Breast epithelium (tissue), 4 donors: ENCODE results near the gene TMEM255B. TPM values are rescaled to one million over a fixed set of nuclear protein-coding genes. Genes with fewer than 3 reads are reported as not detected.

Source experiments
- DNase-seq, 2 donors: peaks; one replicate each; pipeline ENCODE4 v3.0.0-alpha.2; 2019; ENCODE audit warnings: low spot score in 2 of 2
- H3K27ac ChIP-seq, 2 donors: fragments of 200-600 bp; sonication (generic) in 1 of 2; one replicate each; pipeline ENCODE4 v1.5.1; 2016 to 2019; ENCODE audit warnings: mild to moderate bottlenecking in 1 of 2
- H3K27me3 ChIP-seq, 2 donors: fragments of 200-600 bp; sonication (generic) in 1 of 2; one replicate each; pipeline versions ENCODE4 v1.5.1 to v1.6.0; 2017 to 2019; ENCODE audit warnings: control low read depth in 1 of 2, mild to moderate bottlenecking in 1 of 2
- H3K36me3 ChIP-seq: fragments of 200-600 bp; one replicate; pipeline ENCODE4 v1.5.1; 2019
- H3K4me1 ChIP-seq, 2 donors: fragments of 200-600 bp; sonication (generic); one replicate each; pipeline ENCODE4 v1.5.1; 2016 to 2019; ENCODE audit warnings: control low read depth in 1 of 2
- H3K4me3 ChIP-seq, 3 donors: fragments of 200-600 bp; sonication (generic); 1 replicate in 2 of 3; 2 replicates in 1 of 3; pipeline ENCODE4 v1.5.1; 2016 to 2019; ENCODE audit warnings: mild to moderate bottlenecking in 3 of 3, moderate library complexity in 2 of 3
- H3K9me3 ChIP-seq, 2 donors: fragments of 200-600 bp; sonication (generic) in 1 of 2; one replicate each; pipeline ENCODE4 v1.5.1; 2016 to 2019; ENCODE audit warnings: control low read depth in 1 of 2
- CTCF ChIP-seq, 3 donors: fragments of 450-650 bp; IDR thresholded peaks; one replicate each; pipeline ENCODE4 v1.5.1; 2016 to 2017; ENCODE audit warnings: antibody characterized with exemption in 3 of 3, mild to moderate bottlenecking in 3 of 3, moderate library complexity in 3 of 3
- POLR2A ChIP-seq: fragments of 450-650 bp; IDR thresholded peaks from one replicate; pipeline ENCODE4 v1.6.1; 2016; ENCODE audit warnings: antibody characterized with exemption, mild to moderate bottlenecking, moderate library complexity
- POLR2AphosphoS5 ChIP-seq, 3 donors: sonication (generic); formaldehyde crosslinking; IDR thresholded peaks; one replicate each; pipeline ENCODE4 v1.6.1; 2017; ENCODE audit warnings: antibody characterized with exemption in 3 of 3
- intact Hi-C: fragments of 100-400 bp; cut with DNase I; formaldehyde crosslinking; loops from one replicate; pipeline ENCODE4 v1.15.1; 2023; ENCODE audit warnings: low total_unique reads
- total RNA-seq, 3 donors: library from RNA; depleted of rRNA; stranded (reverse); fragments of >200 nt; gene quantifications; one replicate each; pipeline ENCODE4 v1.1.0, GENCODE V29; 2016

TMEM255B gene
- total RNA-seq, 3 donors from 2014 or later = 2.3 to 11.8 (median 5.2) TPM

DNA sequence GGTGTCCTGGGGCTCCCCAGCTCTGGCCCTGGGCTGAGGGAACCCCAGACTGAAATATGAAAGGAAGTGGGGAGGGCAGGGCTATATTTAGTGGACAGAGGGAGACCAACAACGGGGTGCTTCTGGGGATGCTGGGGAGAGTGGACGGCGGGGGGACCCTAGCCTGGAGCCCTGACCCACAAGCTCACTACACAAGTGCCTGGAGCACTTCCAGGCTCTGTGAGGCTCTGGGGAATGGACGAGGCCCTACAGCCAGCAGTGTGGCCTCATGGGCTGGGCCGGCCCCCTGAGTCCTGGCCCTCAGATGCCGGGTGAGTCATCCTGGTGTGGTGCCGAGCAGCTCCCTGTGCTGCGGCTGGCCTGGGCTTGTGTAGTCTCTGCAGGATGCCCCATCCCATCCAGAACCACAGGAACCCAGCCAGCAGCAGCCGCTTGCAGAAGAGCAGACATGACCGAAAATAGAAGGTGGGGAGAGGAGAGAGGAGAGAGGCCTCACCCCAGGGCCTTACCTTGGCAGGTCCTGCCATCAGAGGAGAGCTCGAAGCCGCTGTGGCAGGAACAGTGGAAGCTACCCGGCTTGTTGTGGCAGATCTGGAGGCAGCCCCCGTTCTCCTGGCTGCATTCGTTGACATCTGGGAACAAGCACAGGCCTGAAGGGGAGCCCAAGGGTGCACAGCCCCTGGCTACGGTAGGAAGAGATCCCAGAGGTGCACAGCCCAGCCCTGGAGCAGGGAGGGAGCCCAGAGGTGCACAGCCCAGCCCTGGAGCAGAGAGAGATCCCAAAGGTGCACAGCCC lies 78.7 kb downstream of the TMEM255B start:
- Histone ChIP-seq H3K27me3 (no peaks in the 10 kb centered on the region), H3K4me3 (peak overlapping the region in 2 of 3 donors; percentile 21 to 46), H3K36me3 (no peaks in the 10 kb centered on the region), H3K27ac (peak overlapping the region; percentile 87 to 96), H3K4me1 (peaks cover 22 to 41% of the 10 kb centered on the region in 2 donors), H3K9me3 (no peaks in the 10 kb centered on the region)
- DNase-seq = peak; percentile 89 to 96
- peak; percentile 27 to 55 (median 36) for TF ChIP-seq POLR2AphosphoS5 (IDR thresholded peaks at IDR 0.05)
- no peak for TF ChIP-seq POLR2A
- TF ChIP-seq CTCF (IDR thresholded peaks at IDR 0.05) = no peak
- intact Hi-C loops = no loop called here

- no peaks in the 10 kb centered on the region for H3K36me3 ChIP-seq
- H3K4me3 ChIP-seq = peak overlapping the region in 2 of 3 donors; percentile 21 to 46
- no peak for DNase-seq
- H3K27ac ChIP-seq = peak overlapping the region in 1 of 2 donors; percentile 70
- no peaks in the 10 kb centered on the region for H3K27me3 ChIP-seq
- peaks cover 22 to 41% of the 10 kb centered on the region in 2 donors for H3K4me1 ChIP-seq
- H3K9me3 ChIP-seq = no peaks in the 10 kb centered on the region
- TF ChIP-seq CTCF (IDR thresholded peaks at IDR 0.05) (no peak), POLR2AphosphoS5 (IDR thresholded peaks at IDR 0.05) (no peak), POLR2A (no peak)
- intact Hi-C loops = no loop called here
These were observed 79.7 kb downstream of the TMEM255B start for GRCh38 chr13:113838711-113839201.

DNA sequence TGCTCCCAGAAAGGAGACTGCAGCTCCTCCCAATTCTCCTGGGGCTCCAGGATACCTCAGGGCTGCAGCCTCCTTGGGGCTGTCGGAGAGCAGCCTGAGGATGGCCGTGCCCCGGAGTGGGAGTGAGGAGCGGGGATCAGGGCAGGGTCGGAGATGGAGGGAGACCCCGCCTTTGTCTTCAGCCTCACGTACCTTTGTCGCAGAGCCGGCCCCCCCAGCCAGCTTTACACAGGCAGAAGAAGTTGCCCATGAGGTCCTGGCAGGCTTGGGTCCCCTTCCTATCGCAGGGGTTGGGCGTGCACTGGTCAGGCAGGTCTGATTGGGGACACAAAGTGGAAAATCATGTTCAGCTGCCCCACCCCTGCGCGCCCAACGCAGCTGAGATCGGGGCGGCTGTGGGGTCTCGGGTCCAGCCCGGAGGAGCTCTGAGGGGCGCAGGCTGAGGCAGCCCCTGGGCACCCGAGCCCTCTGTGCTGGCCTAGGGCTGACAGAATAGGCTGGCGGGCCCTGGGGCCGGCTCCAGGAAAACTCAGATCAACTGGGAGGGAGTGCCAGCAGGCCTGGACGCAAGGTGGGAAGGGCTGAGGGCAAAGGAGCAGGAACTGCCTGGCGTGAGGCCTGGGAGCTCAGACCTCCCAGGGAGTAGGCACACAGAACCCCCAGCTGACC lies 80.6 kb downstream of the TMEM255B start:
- DNase-seq = no peak
- Histone ChIP-seq H3K36me3 (no peaks in the 10 kb centered on the region), H3K4me1 (peaks cover 22 to 41% of the 10 kb centered on the region in 2 donors), H3K27ac (peak overlapping the region; percentile 61 to 70), H3K4me3 (no peak overlapping the region), H3K27me3 (no peaks in the 10 kb centered on the region), H3K9me3 (no peaks in the 10 kb centered on the region)
- TF ChIP-seq CTCF (IDR thresholded peaks at IDR 0.05) (no peak), POLR2AphosphoS5 (IDR thresholded peaks at IDR 0.05) (no peak), POLR2A (no peak)
- intact Hi-C loops = no loop called here

- intact Hi-C loops = no loop called here
- no peaks in the 10 kb centered on the region for H3K36me3 ChIP-seq
- no peak for DNase-seq
- H3K27ac ChIP-seq = peak overlapping the region; percentile 61 to 70
- TF ChIP-seq POLR2A (no peak), CTCF (IDR thresholded peaks at IDR 0.05) (no peak), POLR2AphosphoS5 (IDR thresholded peaks at IDR 0.05) (no peak)
- no peaks in the 10 kb centered on the region for H3K9me3 ChIP-seq
- peaks cover 22 to 41% of the 10 kb centered on the region in 2 donors for H3K4me1 ChIP-seq
- no peak overlapping the region for H3K4me3 ChIP-seq
- H3K27me3 ChIP-seq = no peaks in the 10 kb centered on the region
These were observed 81.7 kb downstream of the TMEM255B start for GRCh38 chr13:113840541-113841352.
